K562 (cell line): ENCODE results near the gene DRICH1. TPM values are rescaled to one million over a fixed set of nuclear protein-coding genes. Genes with fewer than 3 reads are reported as not detected.
"Not testable (repeated sequence)": the region's sequence is repeated elsewhere in the genome, so short reads cannot be mapped to it uniquely, and the experiment has no call there.

Source experiments
- ATAC-seq: fragments of 200-7000 bp; cut with Tn5 transposase; 3 replicates; pipeline ENCODE4 v1.9.1; 2020; ENCODE audit warnings: moderate library complexity
- BruUV-seq: library from RNA; stranded (reverse); fragments of 400-500 nt; replicated peaks from 2 replicates; lab custom pipeline; 2021; lab: Mats Ljungman, UMichigan
- CTCF ChIA-PET: fragments of 300-600 bp; formaldehyde crosslinking; extraction: SDS; loops from one replicate; lab custom pipeline; 2021; ENCODE audit warnings: low intra/inter-chr PET ratio; lab: Yijun Ruan, JAX
- POLR2A ChIA-PET: fragments of 300-600, 350-650 bp; sonication (Branson Sonifier 250); formaldehyde crosslinking; extraction: SDS; loops from one replicate; lab custom pipeline; 2021; ENCODE audit warnings: antibody characterized with exemption, inconsistent platforms; lab: Yijun Ruan, JAX
- DNase-seq, 4 experiments: peaks; one replicate each; pipeline versions ENCODE4 v3.0.0 to v3.0.0-alpha.2; 2011 to 2018; ENCODE audit warnings: low spot score in 3 of 4, mixed read lengths in 3 of 4; ENCODE audit errors: extremely low read depth in 1 of 4
- FAIRE-seq: peaks from 2 replicates; lab custom pipeline; 2011; peaks lifted over from hg19 to GRCh38; lab: Jason Lieb, UNC
- H2AFZ ChIP-seq: 2 replicates; pipeline ENCODE4 v1.6.0; 2011; ENCODE audit warnings: low read depth, low read length, control low read depth, inconsistent platforms
- H3K27ac ChIP-seq: fragments of 200-600 bp; 3 replicates; pipeline ENCODE4 v1.8.0; 2011; ENCODE audit warnings: low read depth, mild to moderate bottlenecking, control low read depth, inconsistent platforms, low read length, moderate library complexity, mixed read lengths; ENCODE audit errors: extremely low read depth
- H3K27me3 ChIP-seq, 2 experiments: fragments of 300-600 bp in 1 of 2; 2 replicates in 1 of 2; 3 replicates in 1 of 2; pipeline versions ENCODE4 v1.6.0 to v1.8.0; 2011; ENCODE audit warnings: inconsistent platforms in 2 of 2, low read length in 2 of 2, mild to moderate bottlenecking in 1 of 2, mixed read lengths in 1 of 2, moderate library complexity in 1 of 2; ENCODE audit not compliant: control insufficient read depth in 2 of 2, insufficient read depth in 2 of 2
- H3K36me3 ChIP-seq: fragments of 300-600 bp; 3 replicates; pipeline ENCODE4 v1.8.0; 2011; ENCODE audit warnings: mild to moderate bottlenecking, low read length, inconsistent platforms; ENCODE audit not compliant: control insufficient read depth, insufficient read depth
- H3K4me1 ChIP-seq, 2 experiments: fragments of 200-600 bp in 1 of 2; replicated peaks in 1 of 2; 2 replicates in 1 of 2; 3 replicates in 1 of 2; pipeline versions ENCODE4 v1.5.1 to v1.8.0; 2011; ENCODE audit warnings: inconsistent platforms in 2 of 2, low read length in 2 of 2, mild to moderate bottlenecking in 1 of 2, mixed read lengths in 1 of 2, moderate library complexity in 1 of 2; ENCODE audit not compliant: control insufficient read depth in 2 of 2, insufficient read depth in 2 of 2
- H3K4me2 ChIP-seq: 2 replicates; pipeline ENCODE4 v1.6.1; 2011; ENCODE audit warnings: low read length, control low read depth, inconsistent platforms, mixed read lengths; ENCODE audit not compliant: insufficient read depth
- H3K4me3 ChIP-seq: fragments of 200-600 bp; sonication (generic), shearing (Covaris generic); 2 replicates; pipeline ENCODE4 v1.5.1; 2016; ENCODE audit warnings: control low read depth, inconsistent platforms
- H3K79me2 ChIP-seq: fragments of 200-600 bp; 3 replicates; pipeline ENCODE4 v1.8.0; 2011; ENCODE audit warnings: low read length, inconsistent platforms; ENCODE audit not compliant: control insufficient read depth, insufficient read depth
- H3K9ac ChIP-seq, 2 experiments: 2 replicates each; pipeline versions ENCODE4 v1.6.0 to v1.6.1; 2011; ENCODE audit warnings: low read depth in 2 of 2, low read length in 2 of 2, control low read depth in 1 of 2, inconsistent platforms in 1 of 2, mild to moderate bottlenecking in 1 of 2, mixed read lengths in 1 of 2; ENCODE audit not compliant: insufficient read depth in 1 of 2
- H3K9me1 ChIP-seq: one replicate; pipeline ENCODE4 v1.6.0; 2011; ENCODE audit warnings: inconsistent platforms, mild to moderate bottlenecking, low read length, moderate library complexity; ENCODE audit not compliant: control insufficient read depth, insufficient read depth
- H3K9me3 ChIP-seq: replicated peaks from 2 replicates; pipeline ENCODE4 v1.5.1; 2011; ENCODE audit warnings: low read depth, low read length, inconsistent platforms; ENCODE audit not compliant: control insufficient read depth, insufficient read depth
- H4K20me1 ChIP-seq: replicated peaks from 2 replicates; pipeline ENCODE4 v1.6.1; 2011; ENCODE audit warnings: low read length, inconsistent platforms, mixed read lengths; ENCODE audit not compliant: control insufficient read depth, insufficient read depth
- BCOR ChIP-seq: fragments of 450-650 bp; IDR thresholded peaks from 2 replicates; pipeline ENCODE4 v1.6.1; 2016
- CBX3 ChIP-seq, 2 experiments: IDR thresholded peaks; 1 replicate in 1 of 2; 2 replicates in 1 of 2; pipeline ENCODE4 v1.6.1; 2012; ENCODE audit warnings: inconsistent platforms in 2 of 2, low read length in 2 of 2, borderline replicate concordance in 1 of 2, control low read depth in 1 of 2
- CHD2 ChIP-seq: IDR thresholded peaks from 2 replicates; pipeline ENCODE4 v1.6.1; 2011; ENCODE audit warnings: low read depth, low read length
- ESRRA ChIP-seq: fragments of 450-650 bp; IDR thresholded peaks from 2 replicates; pipeline ENCODE4 v1.6.1; 2014; ENCODE audit warnings: low read depth, mild to moderate bottlenecking, moderate library complexity, borderline replicate concordance
- FOXK2 ChIP-seq, 2 experiments: fragments of 450-650 bp; IDR thresholded peaks in 1 of 2; conservative IDR thresholded peaks in 1 of 2; 2 replicates each; pipeline ENCODE4 v1.6.1; 2016; ENCODE audit warnings: low read depth in 2 of 2, mild to moderate bottlenecking in 1 of 2
- GATA2 ChIP-seq: sonication (generic); formaldehyde crosslinking; IDR thresholded peaks from 2 replicates; pipeline ENCODE4 v1.4.0; 2020; ENCODE audit warnings: mild to moderate bottlenecking, missing genetic modification reagents
- KDM1A ChIP-seq, 2 experiments: fragments of 450-650 bp; IDR thresholded peaks; 2 replicates each; pipeline ENCODE4 v1.6.1; 2016; ENCODE audit warnings: mild to moderate bottlenecking in 2 of 2
- KHSRP ChIP-seq: fragments of 450-650 bp; IDR thresholded peaks from 2 replicates; pipeline ENCODE4 v1.6.1; 2017
- MTF1 ChIP-seq: fragments of 250-450 bp; sonication (Bioruptor Pico); IDR thresholded peaks from 2 replicates; pipeline ENCODE4 v1.9.0; 2021; ENCODE audit warnings: moderate library complexity, mild to moderate bottlenecking, inconsistent platforms, borderline replicate concordance
- POLR2H ChIP-seq: IDR thresholded peaks from 2 replicates; pipeline ENCODE4 v1.6.1; 2016; ENCODE audit warnings: missing genetic modification characterization, low read depth, mild to moderate bottlenecking, control low read depth, missing compliant biosample characterization, moderate library complexity
- POLR3G ChIP-seq: IDR thresholded peaks from 2 replicates; pipeline ENCODE4 v1.6.1; 2011; ENCODE audit not compliant: insufficient read length, insufficient replicate concordance; ENCODE audit errors: extremely low read depth
- TARDBP ChIP-seq: fragments of 450-650 bp; IDR thresholded peaks from 2 replicates; pipeline ENCODE4 v1.6.1; 2016
- TBL1XR1 ChIP-seq, 2 experiments: IDR thresholded peaks; 2 replicates each; pipeline ENCODE4 v1.6.1; 2012; ENCODE audit warnings: improper control_type of control experiment in 2 of 2, low read length in 2 of 2, mild to moderate bottlenecking in 1 of 2
- TCF7 ChIP-seq: sonication (generic); IDR thresholded peaks from 2 replicates; pipeline ENCODE4 v1.6.1; 2016; ENCODE audit warnings: antibody characterized with exemption, borderline replicate concordance
- TEAD4 ChIP-seq, 2 experiments: sonication (generic) in 1 of 2; formaldehyde crosslinking in 1 of 2; IDR thresholded peaks; 2 replicates each; pipeline versions ENCODE4 v1.6.1 to v1.8.0; 2012 to 2022; ENCODE audit warnings: borderline replicate concordance in 1 of 2, inconsistent platforms in 1 of 2, low read length in 1 of 2, mild to moderate bottlenecking in 1 of 2, missing genetic modification reagents in 1 of 2
- XRCC4 ChIP-seq: IDR thresholded peaks from one replicate; pipeline ENCODE4 v1.6.1; 2011; ENCODE audit not compliant: insufficient read depth, insufficient read length; ENCODE audit errors: extremely low read depth
- ZNF121 ChIP-seq: sonication (generic); formaldehyde crosslinking; conservative IDR thresholded peaks from 2 replicates; pipeline ENCODE4 v1.8.0; 2022; ENCODE audit warnings: missing genetic modification reagents
- ZNF507 ChIP-seq: conservative IDR thresholded peaks from 2 replicates; pipeline ENCODE4 v1.6.1; 2017; ENCODE audit warnings: missing genetic modification characterization, missing compliant biosample characterization
- ZNF785 ChIP-seq: fragments of 250-450 bp; sonication (Bioruptor Pico); IDR thresholded peaks from 2 replicates; pipeline ENCODE4 v1.4.0; 2020; ENCODE audit warnings: mild to moderate bottlenecking
- WGBS: fragments of 100-300 bp; shearing (Covaris generic); methylation state at CpG from one replicate; pipeline ENCODE4 v1.1.6; 2016; ENCODE audit warnings: low coverage, mixed read lengths; ENCODE audit not compliant: insufficient coverage; ENCODE audit errors: missing lambda C conversion rate; 5-methylcytosine and 5-hydroxymethylcytosine counted together
- in situ Hi-C: fragments of 300-500 bp; cut with MboI; formaldehyde crosslinking; loops from 4 replicates; pipeline ENCODE4 v1.15.0; 2018; ENCODE audit warnings: inconsistent platforms, mixed read lengths
- intact Hi-C: fragments of 100-400 bp; cut with micrococcal nuclease; formaldehyde crosslinking; loops from 2 replicates; pipeline ENCODE4 v1.14.2; 2022
- polyA plus RNA-seq, 8 experiments: library from polyadenylated mRNA; depleted of rRNA in 4 of 8; stranded (reverse) in 5 of 8; unstranded in 3 of 8; fragments of >200 nt; fragmentation: Nextera tagmentation in 2 of 8; fragmentation: Illumina TruSeq in 1 of 8; extraction: Ambion mirVana in 2 of 8; extraction: Trizol in 1 of 8; gene quantifications; 2 replicates each; pipeline versions ENCODE4 v1.2.1 to v1.2.3, GENCODE V29; 2011 to 2014; ENCODE audit warnings: inconsistent platforms in 1 of 8, missing spikeins in 1 of 8
- total RNA-seq, 7 experiments: library from RNA; depleted of rRNA in 6 of 7; stranded (reverse); fragments of >200 nt in 6 of 7; fragmentation: Illumina TruSeq in 2 of 7; extraction: Trizol in 2 of 7; gene quantifications; 2 replicates each; pipeline versions ENCODE4 v1.2.1 to v1.2.3, GENCODE V29; 2011 to 2021; ENCODE audit warnings: low replicate concordance in 1 of 7
- TF ChIP-seq, protein P1 (sequence below): fragments of 250-450 bp; sonication (Bioruptor Pico); IDR thresholded peaks from 2 replicates; pipeline ENCODE4 v1.5.0; 2022; ENCODE audit warnings: mild to moderate bottlenecking

DRICH1 gene
- total and polyA plus RNA-seq, 9 of the 15 experiments (the other 6 are each of a cell fraction or from before 2014, with no cell fraction given): 0.07 to 0.36 (median 0.14) TPM; not detected in 2

DNA sequence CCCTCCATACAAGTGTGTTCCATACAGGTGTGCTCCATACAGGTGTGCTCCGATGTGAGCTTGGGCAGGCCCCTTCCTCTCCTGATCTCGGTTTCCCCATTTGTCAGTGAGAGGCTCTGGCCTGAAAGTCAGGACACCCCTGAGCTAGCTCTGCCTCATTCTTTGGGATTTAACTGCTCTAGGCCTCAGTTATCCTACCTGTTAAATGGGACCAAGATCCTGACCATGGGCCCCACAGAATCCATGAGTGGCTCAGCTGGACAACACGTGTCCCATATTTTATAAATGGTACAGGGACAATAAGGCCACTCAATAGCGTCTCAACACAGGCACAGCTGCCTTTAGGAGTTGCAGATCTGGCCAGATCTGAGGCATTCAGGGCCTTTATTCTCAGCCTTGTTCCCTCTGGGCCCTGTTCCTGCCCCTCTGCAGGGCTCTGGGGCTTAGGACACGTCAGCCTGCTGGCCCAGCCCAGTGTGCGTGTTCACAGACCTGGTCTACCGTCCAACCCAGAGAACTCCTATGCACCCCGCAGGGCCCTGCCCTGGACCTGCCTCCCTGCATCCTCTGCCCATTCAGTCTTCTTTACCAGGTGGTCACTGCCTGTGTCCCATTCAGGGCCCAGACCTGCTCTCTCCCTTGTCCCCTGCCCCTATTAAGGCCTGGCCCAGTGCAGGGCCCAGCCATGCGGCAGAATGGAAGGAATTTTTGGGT is 33.2 kb downstream of the DRICH1 start (continued):
- TF ChIP-seq TEAD4 (IDR thresholded peaks at IDR 0.05; ENCODE audit: low read length) (no peak), TEAD4 (CRISPR knock-in tag; IDR thresholded peaks at IDR 0.05; ENCODE audit: borderline replicate concordance) (no peak), KHSRP (no peak), MTF1 (no peak), ZNF121 (CRISPR knock-in tag) (no peak), BCOR (peak; percentile 75), POLR3G (no peak), KDM1A (IDR thresholded peaks at IDR 0.05) (0 out of 4 replicates have a peak, but pooled peaks of 1 of the 2 experiments have one; percentile 16), TARDBP (no peak), ZNF507 (tag) (no peak), CHD2 (no peak), TBL1XR1 (IDR thresholded peaks at IDR 0.05; ENCODE audit: low read length in 2 of 2) (no peak), CBX3 (IDR thresholded peaks at IDR 0.05; ENCODE audit: borderline replicate concordance in 1 of 2, low read length in 2 of 2) (no peak), ESRRA (no peak), XRCC4 (no peak), POLR2H (tag) (no peak), GATA2 (CRISPR knock-in tag) (no peak), ZNF785 (no peak), FOXK2 (conservative IDR thresholded peaks at IDR 0.05 in 1 of 2, IDR thresholded peaks at IDR 0.05 in 1 of 2; ENCODE audit: low read depth in 2 of 2) (no peak), TCF7 (no peak)
- TF ChIP-seq, protein P1, sequence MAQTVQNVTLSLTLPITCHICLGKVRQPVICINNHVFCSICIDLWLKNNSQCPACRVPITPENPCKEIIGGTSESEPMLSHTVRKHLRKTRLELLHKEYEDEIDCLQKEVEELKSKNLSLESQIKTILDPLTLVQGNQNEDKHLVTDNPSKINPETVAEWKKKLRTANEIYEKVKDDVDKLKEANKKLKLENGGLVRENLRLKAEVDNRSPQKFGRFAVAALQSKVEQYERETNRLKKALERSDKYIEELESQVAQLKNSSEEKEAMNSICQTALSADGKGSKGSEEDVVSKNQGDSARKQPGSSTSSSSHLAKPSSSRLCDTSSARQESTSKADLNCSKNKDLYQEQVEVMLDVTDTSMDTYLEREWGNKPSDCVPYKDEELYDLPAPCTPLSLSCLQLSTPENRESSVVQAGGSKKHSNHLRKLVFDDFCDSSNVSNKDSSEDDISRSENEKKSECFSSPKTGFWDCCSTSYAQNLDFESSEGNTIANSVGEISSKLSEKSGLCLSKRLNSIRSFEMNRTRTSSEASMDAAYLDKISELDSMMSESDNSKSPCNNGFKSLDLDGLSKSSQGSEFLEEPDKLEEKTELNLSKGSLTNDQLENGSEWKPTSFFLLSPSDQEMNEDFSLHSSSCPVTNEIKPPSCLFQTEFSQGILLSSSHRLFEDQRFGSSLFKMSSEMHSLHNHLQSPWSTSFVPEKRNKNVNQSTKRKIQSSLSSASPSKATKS (CRISPR knock-in tag): no peak

DNA sequence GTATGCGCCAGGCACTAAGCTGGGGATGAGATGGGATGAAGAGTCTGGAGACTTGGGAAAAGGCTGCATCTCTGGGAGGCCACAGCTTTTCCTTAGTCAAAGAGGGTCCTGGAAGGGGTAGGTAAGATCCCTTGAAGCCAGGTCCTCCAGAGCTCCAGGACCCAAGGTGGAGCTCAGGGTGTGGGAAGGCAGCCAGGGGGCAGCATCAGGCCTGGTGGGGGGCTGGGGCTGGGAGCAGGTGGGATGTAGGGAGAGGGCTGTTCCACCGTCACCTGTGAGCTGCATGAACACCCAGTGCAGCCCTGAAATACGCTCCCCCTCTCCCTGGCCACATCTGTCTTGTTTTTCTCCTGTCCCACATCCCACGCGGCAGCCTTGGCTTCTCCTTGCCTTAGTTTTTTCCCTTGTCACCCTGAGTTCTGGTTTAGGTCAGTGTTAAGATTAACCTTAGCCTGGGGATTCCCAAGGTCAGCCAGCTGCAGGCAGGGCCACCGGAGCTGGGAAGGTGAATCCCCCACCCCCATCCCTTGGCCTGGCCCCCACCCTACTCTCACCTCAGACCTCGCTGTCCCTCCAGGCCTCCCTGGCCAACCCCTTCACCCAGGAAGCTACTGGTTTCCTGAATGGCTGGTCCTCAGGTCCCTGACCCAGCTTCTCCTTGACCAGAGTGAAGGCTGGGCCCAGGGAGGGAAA is 34.4 kb downstream of the DRICH1 start:
- H3K4me3 ChIP-seq, H4K20me1 ChIP-seq: not testable (repeated sequence)
- peak; percentile 64 for ATAC-seq

More for the DNA sequence above, 34.4 kb downstream of the DRICH1 start:
- H3K9me3 ChIP-seq, H3K27me3 ChIP-seq, H3K79me2 ChIP-seq, H3K36me3 ChIP-seq, H3K4me2 ChIP-seq, H2AFZ ChIP-seq, H3K4me1 ChIP-seq, POLR2A ChIA-PET, intact Hi-C loops, H3K27ac ChIP-seq, H3K9ac ChIP-seq, CTCF ChIA-PET, BruUV-seq, H3K9me1 ChIP-seq, DNase-seq: not testable (repeated sequence)
- FAIRE-seq: peak; percentile 23
- in situ Hi-C loops: loop anchor here (5.0 to 25.0 kb wide), 4 partner anchors 53 to 1835 kb away; no protein-coding TSS in a partner anchor
- WGBS: 38% methylated on average over 3 of the region's 7 CpGs
